ENCODE results near the gene TMOD4. TPM values are rescaled to one million over a fixed set of nuclear protein-coding genes. Genes with fewer than 3 reads are reported as not detected.

Gene TMOD4
- total and polyA plus RNA-seq, 2 of the 13 experiments (the other 11 are each of a cell fraction or from before 2014, with no cell fraction given), result 0.66 TPM; not detected in 1

GRCh38 chr1:151146412-151147131 is 29.2 kb downstream of the TMOD4 start, which contains the start of gene SEMA6C (continued):
- TF ChIP-seq ZNF280B (CRISPR knock-in tag; IDR thresholded peaks at IDR 0.05; ENCODE audit: borderline replicate concordance), result no peak; the same call in 1 of the 2 replicates
- TF ChIP-seq ZNF597 (CRISPR knock-in tag; IDR thresholded peaks at IDR 0.05), result peak; percentile 33; the same call in 1 of the 2 replicates
- no peak for TF ChIP-seq ZNF670 (CRISPR knock-in tag; IDR thresholded peaks at IDR 0.05; ENCODE audit: borderline replicate concordance)
- TF ChIP-seq ZNF543 (CRISPR knock-in tag; IDR thresholded peaks at IDR 0.05), result peak; percentile 40; the same call in 1 of the 2 replicates
- TF ChIP-seq ZBTB4 (CRISPR knock-in tag; IDR thresholded peaks at IDR 0.05; ENCODE audit: borderline replicate concordance), result no peak
- TF ChIP-seq ZNF570 (CRISPR knock-in tag; IDR thresholded peaks at IDR 0.05; ENCODE audit: borderline replicate concordance), result no peak
- TF ChIP-seq CEBPG (CRISPR knock-in tag; IDR thresholded peaks at IDR 0.05), result no peak
- 0 out of 2 replicates have a peak, but pooled peaks have one; percentile 30 for TF ChIP-seq MYC (CRISPR knock-in tag; IDR thresholded peaks at IDR 0.05; ENCODE audit: borderline replicate concordance)
- TF ChIP-seq MED1 (CRISPR knock-in tag; IDR thresholded peaks at IDR 0.05), result 0 out of 2 replicates have a peak, but pooled peaks have one; percentile 9
- TF ChIP-seq CREB1 (IDR thresholded peaks at IDR 0.05), result peak; percentile 40; the same call in 1 of the 2 replicates
- TF ChIP-seq CREB1 (CRISPR knock-in tag; IDR thresholded peaks at IDR 0.05), result no peak
- no peak for TF ChIP-seq ZBTB40 (IDR thresholded peaks at IDR 0.05)
- peak; percentile 69; the same call in 1 of the 2 replicates for TF ChIP-seq ZBTB40 (CRISPR knock-in tag; IDR thresholded peaks at IDR 0.05)
- no peak for TF ChIP-seq BCL6 (CRISPR knock-in tag; IDR thresholded peaks at IDR 0.05)

Data from HepG2 (cell line).